Measurements from ENCODE around the gene SLC2A1.

Gene SLC2A1

GRCh38 chr1:42933610-42934491 lies 24.8 kb downstream of the SLC2A1 start (continued):
- TF ChIP-seq PRDM2 (tag by site-specific recombination; IDR thresholded peaks at IDR 0.05; ENCODE audit: borderline replicate concordance) (no peak), EGR2 (tag by site-specific recombination; IDR thresholded peaks at IDR 0.05; ENCODE audit: low read depth) (no peak), PRDM1 (tag by site-specific recombination; IDR thresholded peaks at IDR 0.05) (no peak)

- Histone ChIP-seq H3K36me3 (ENCODE audit: control insufficient read depth in 2 of 2, insufficient read depth in 1 of 2, low read length in 2 of 2) (peaks cover 0 to 82% of the 10 kb centered on the region in 2 experiments; a peak in 1 of 3 replicates), H3K4me1 (ENCODE audit: control insufficient read depth, insufficient read depth, low read length) (no peaks in the 10 kb centered on the region), H3K9me3 (ENCODE audit: control insufficient read depth, insufficient read depth, low read depth, low read length) (no peaks in the 10 kb centered on the region), H3K27ac (ENCODE audit: extremely low read depth, low read depth, low read length) (no peak overlapping the region), H3K4me3 (ENCODE audit: low read depth, low read length) (no peak overlapping the region)
- ChIA-PET CTCF (interaction anchor here (1.0 to 1.6 kb wide), 3 partner anchors 20 to 140 kb away, joined by 3 to 13 read pairs (median 4); no protein-coding TSS in a partner anchor), POLR2A (no interaction called here)
- TF ChIP-seq ZBTB49 (tag by site-specific recombination; IDR thresholded peaks at IDR 0.05; ENCODE audit: low read depth) (no peak), BCL11B (tag by site-specific recombination; IDR thresholded peaks at IDR 0.05; ENCODE audit: low read depth) (no peak), ZNF266 (tag by site-specific recombination; IDR thresholded peaks at IDR 0.05; ENCODE audit: low read depth) (no peak), SCRT1 (tag by site-specific recombination; IDR thresholded peaks at IDR 0.05; ENCODE audit: borderline replicate concordance) (no peak), KLF9 (tag by site-specific recombination; IDR thresholded peaks at IDR 0.05; ENCODE audit: low read depth) (no peak), KLF1 (tag by site-specific recombination; IDR thresholded peaks at IDR 0.05) (no peak), ZNF335 (tag by site-specific recombination; conservative IDR thresholded peaks at IDR 0.05) (no peak), ZNF394 (tag by site-specific recombination; IDR thresholded peaks at IDR 0.05; ENCODE audit: borderline replicate concordance) (no peak), ZNF26 (tag by site-specific recombination; IDR thresholded peaks at IDR 0.05) (no peak), SETDB1 (IDR thresholded peaks at IDR 0.05; ENCODE audit: insufficient read length, low read length) (no peak), ZNF23 (tag by site-specific recombination; IDR thresholded peaks at IDR 0.05; ENCODE audit: borderline replicate concordance) (no peak), GFI1B (tag by site-specific recombination; IDR thresholded peaks at IDR 0.05) (no peak), FEZF1 (tag by site-specific recombination; IDR thresholded peaks at IDR 0.05) (no peak), IKZF3 (tag by site-specific recombination; IDR thresholded peaks at IDR 0.05) (no peak), YY2 (tag by site-specific recombination; IDR thresholded peaks at IDR 0.05) (no peak), ZFP37 (tag by site-specific recombination; IDR thresholded peaks at IDR 0.05) (no peak), ZNF776 (tag by site-specific recombination; IDR thresholded peaks at IDR 0.05; ENCODE audit: borderline replicate concordance) (no peak), ZNF624 (tag by site-specific recombination; IDR thresholded peaks at IDR 0.05) (no peak), ZNF621 (tag by site-specific recombination; IDR thresholded peaks at IDR 0.05) (no peak)
Measured at GRCh38 chr1:42933060-42933586, 25.5 kb downstream of the SLC2A1 start.
